Epithelial cell of proximal tubule (primary cell): ENCODE data around the gene KRTAP1-4. TPM values are rescaled to one million over a fixed set of nuclear protein-coding genes. Genes with fewer than 3 reads are reported as not detected.
"Not testable (repeated sequence)": the region's sequence is repeated elsewhere in the genome, so short reads cannot be mapped to it uniquely, and the experiment has no call there.

ENCODE experiments used
- DNase-seq: peaks from one replicate; pipeline ENCODE4 v3.0.0-alpha.2; 2011; ENCODE audit warnings: low read depth
- H3K4me3 ChIP-seq: 2 replicates; pipeline ENCODE4 v1.5.1; 2011; ENCODE audit warnings: low read depth, mild to moderate bottlenecking, low read length
- total RNA-seq: library from RNA; depleted of rRNA; stranded (reverse); fragments of >200 nt; gene quantifications from 2 replicates; pipeline ENCODE4 v1.2.3, GENCODE V29; 2015
- TF ChIP-seq, protein P1 (sequence below): conservative IDR thresholded peaks from 2 replicates; pipeline ENCODE4 v1.5.1; 2012; ENCODE audit warnings: low read depth, mild to moderate bottlenecking, low read length

Gene KRTAP1-4
- total RNA-seq, 1 donor from 2014 or later = not detected

GRCh38 chr17:41003926-41004325 lies 26.1 kb downstream of the KRTAP1-4 start:
- H3K4me3 ChIP-seq = no peak overlapping the region
- TF ChIP-seq, protein P1, sequence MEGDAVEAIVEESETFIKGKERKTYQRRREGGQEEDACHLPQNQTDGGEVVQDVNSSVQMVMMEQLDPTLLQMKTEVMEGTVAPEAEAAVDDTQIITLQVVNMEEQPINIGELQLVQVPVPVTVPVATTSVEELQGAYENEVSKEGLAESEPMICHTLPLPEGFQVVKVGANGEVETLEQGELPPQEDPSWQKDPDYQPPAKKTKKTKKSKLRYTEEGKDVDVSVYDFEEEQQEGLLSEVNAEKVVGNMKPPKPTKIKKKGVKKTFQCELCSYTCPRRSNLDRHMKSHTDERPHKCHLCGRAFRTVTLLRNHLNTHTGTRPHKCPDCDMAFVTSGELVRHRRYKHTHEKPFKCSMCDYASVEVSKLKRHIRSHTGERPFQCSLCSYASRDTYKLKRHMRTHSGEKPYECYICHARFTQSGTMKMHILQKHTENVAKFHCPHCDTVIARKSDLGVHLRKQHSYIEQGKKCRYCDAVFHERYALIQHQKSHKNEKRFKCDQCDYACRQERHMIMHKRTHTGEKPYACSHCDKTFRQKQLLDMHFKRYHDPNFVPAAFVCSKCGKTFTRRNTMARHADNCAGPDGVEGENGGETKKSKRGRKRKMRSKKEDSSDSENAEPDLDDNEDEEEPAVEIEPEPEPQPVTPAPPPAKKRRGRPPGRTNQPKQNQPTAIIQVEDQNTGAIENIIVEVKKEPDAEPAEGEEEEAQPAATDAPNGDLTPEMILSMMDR = no peak
- DNase-seq = no peak

DNA sequence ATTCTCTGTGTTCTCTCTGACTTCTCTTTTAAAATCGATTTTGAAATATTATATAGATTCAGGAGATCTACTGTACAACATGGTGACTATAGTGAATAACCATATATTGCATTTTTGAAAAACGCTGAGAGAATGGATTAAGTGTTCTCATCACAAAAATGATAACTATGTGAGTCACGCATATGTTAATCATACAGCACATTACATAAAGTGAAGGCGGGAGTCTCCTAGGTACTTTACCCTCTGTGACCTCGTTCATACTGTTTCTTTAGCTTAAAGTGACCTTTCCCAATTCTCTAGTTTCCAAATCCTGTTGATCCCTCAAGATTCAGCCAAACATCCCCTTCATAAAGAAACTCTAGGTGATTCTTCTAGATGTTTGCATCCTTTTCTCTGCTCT lies 27.2 kb downstream of the KRTAP1-4 start:
- TF ChIP-seq, protein P1 = no peak
- H3K4me3 ChIP-seq = no peak overlapping the region
- no peak for DNase-seq

DNA sequence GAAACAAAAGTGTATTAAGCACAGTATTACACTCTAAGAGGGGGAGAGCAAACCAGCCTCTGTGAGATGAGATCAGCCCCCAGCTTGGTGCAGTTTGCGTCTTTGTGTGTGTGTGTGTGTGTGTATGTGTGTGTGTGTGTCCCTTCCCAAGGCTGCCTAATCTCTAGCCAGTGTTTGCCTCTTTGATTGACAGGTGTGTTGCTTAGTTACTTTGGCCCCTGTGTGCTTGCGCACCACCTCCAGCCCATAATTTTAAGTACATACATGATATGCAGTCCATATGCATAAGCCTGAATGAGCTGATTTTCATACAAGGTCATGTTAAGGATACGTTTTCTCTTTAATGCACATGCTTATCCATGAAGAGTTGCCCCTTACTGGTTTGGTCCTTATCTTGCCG lies 28.2 kb downstream of the KRTAP1-4 start:
- H3K4me3 ChIP-seq = no peak overlapping the region
- TF ChIP-seq, protein P1 = no peak
- DNase-seq = no peak

- not testable (repeated sequence) for DNase-seq, H3K4me3 ChIP-seq
Measured at GRCh38 chr17:40999563-40999962, 30.4 kb downstream of the KRTAP1-4 start, which contains the start of gene KRTAP3-2. Gene KRTAP3-2, minus strand, starts transcription at chr17:40999906. Its CDS starts 53 bp downstream, at chr17:40999853.

DNA sequence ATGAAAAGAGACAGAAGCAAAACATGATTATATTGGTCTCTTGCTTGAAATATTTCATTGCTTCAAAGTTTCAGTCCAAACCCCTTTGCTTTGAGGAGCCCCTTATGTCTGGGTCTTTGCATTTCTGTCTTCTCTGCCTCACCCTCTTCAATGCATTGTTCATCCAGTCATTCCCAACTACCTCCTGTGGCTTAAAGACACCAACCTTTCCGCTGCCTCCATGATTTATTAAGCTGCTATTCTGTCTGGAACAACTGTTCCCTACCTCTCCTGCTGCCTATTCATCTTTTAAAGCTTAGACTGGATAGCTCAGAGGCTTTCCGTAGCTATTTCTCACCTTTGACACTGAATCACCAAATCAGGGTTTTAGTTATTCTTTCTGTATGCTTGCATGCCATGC lies 32.6 kb downstream of the KRTAP1-4 start:
- DNase-seq = no peak
- TF ChIP-seq, protein P1 = no peak
- no peak overlapping the region for H3K4me3 ChIP-seq

DNA sequence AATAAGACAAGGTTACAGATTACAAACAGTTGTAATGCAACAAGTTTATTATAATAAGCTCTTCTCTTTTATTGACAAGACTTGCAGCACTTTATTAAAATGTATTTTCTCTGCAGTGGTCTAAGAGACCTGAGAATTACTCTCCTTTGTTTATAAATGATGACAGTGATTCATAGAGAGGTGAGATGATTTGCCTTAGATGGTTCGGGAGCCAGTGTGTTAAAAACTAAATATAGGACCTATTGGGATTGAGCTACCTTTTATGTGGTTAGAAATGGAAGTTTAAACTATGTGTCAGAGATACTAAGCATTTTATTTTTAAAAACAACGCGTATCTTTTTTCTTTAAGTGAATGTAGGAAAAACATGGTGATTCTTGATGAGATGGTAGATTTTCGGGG lies 33.2 kb downstream of the KRTAP1-4 start:
- TF ChIP-seq, protein P1 = no peak
- H3K4me3 ChIP-seq = no peak overlapping the region
- DNase-seq = no peak

GRCh38 chr17:40995116-40995515 lies 34.9 kb downstream of the KRTAP1-4 start:
- TF ChIP-seq, protein P1 = no peak
- no peak for DNase-seq
- no peak overlapping the region for H3K4me3 ChIP-seq
